ENCODE measurements around the gene DNAH10.

The DNAH10 gene

GRCh38 chr12:123798518-123798917 is 36.4 kb downstream of the DNAH10 start:
- no peak for DNase-seq (ENCODE audit: low spot score)

- no peak for DNase-seq (ENCODE audit: low spot score)
Measured at GRCh38 chr12:123799227-123799626, 37.1 kb downstream of the DNAH10 start.

- DNase-seq (ENCODE audit: low spot score): no peak
Measured at GRCh38 chr12:123801573-123802178, 39.6 kb downstream of the DNAH10 start.

- no peak for DNase-seq (ENCODE audit: low spot score)
Measured at GRCh38 chr12:123805173-123805572, 43.1 kb downstream of the DNAH10 start.

- DNase-seq (ENCODE audit: low spot score): no peak
Measured at GRCh38 chr12:123807002-123807401, 44.9 kb downstream of the DNAH10 start.

- DNase-seq (ENCODE audit: low spot score): no peak
Measured at GRCh38 chr12:123807670-123808069, 45.6 kb downstream of the DNAH10 start.

- peak; percentile 72 for DNase-seq (ENCODE audit: low spot score)
Measured at GRCh38 chr12:123808167-123808566, 46.1 kb downstream of the DNAH10 start.

- no peak for DNase-seq (ENCODE audit: low spot score)
Measured at GRCh38 chr12:123813349-123813748, 51.2 kb downstream of the DNAH10 start.

- DNase-seq (ENCODE audit: low spot score): no peak
Measured at GRCh38 chr12:123815968-123816367, 53.9 kb downstream of the DNAH10 start.

GRCh38 chr12:123816896-123817537 is 54.9 kb downstream of the DNAH10 start:
- no peak for DNase-seq (ENCODE audit: low spot score)

GRCh38 chr12:123822804-123823203 is 60.7 kb downstream of the DNAH10 start:
- DNase-seq (ENCODE audit: low spot score): no peak

GRCh38 chr12:123828120-123828519 is 66.0 kb downstream of the DNAH10 start:
- DNase-seq (ENCODE audit: low spot score): no peak

- no peak for DNase-seq (ENCODE audit: low spot score)
Measured at GRCh38 chr12:123828854-123829547, 66.9 kb downstream of the DNAH10 start.

GRCh38 chr12:123829561-123829960 is 67.5 kb downstream of the DNAH10 start:
- no peak for DNase-seq (ENCODE audit: low spot score)

GRCh38 chr12:123830675-123831074 is 68.6 kb downstream of the DNAH10 start:
- no peak for DNase-seq (ENCODE audit: low spot score)

- no peak for DNase-seq (ENCODE audit: low spot score)
Measured at GRCh38 chr12:123832052-123832451, 70.0 kb downstream of the DNAH10 start.

- DNase-seq (ENCODE audit: low spot score): no peak
Measured at GRCh38 chr12:123833830-123834229, 71.7 kb downstream of the DNAH10 start.

- no peak for DNase-seq (ENCODE audit: low spot score)
Measured at GRCh38 chr12:123834845-123835244, 72.7 kb downstream of the DNAH10 start.

- DNase-seq (ENCODE audit: low spot score): no peak
Measured at GRCh38 chr12:123836292-123836691, 74.2 kb downstream of the DNAH10 start.

GRCh38 chr12:123839826-123840225 is 77.7 kb downstream of the DNAH10 start:
- DNase-seq (ENCODE audit: low spot score): no peak

- no peak for DNase-seq (ENCODE audit: low spot score)
Measured at GRCh38 chr12:123840765-123841425, 78.8 kb downstream of the DNAH10 start.

- DNase-seq (ENCODE audit: low spot score): no peak
Measured at GRCh38 chr12:123843912-123844748, 82.0 kb downstream of the DNAH10 start.

All from D341Med (cell line).